CD4-positive, alpha-beta T cell treated with Interleukin-15 for 4 hours (primary cell): ENCODE data around the gene CEP72.
"Not testable (repeated sequence)": the region's sequence is repeated elsewhere in the genome, so short reads cannot be mapped to it uniquely, and the experiment has no call there.

ENCODE experiments used
- DNase-seq: peaks from one replicate; pipeline ENCODE4 v3.0.0-alpha.2; 2020; ENCODE audit warnings: low spot score

Gene CEP72

GRCh38 chr5:672329-673160 lies 60.4 kb downstream of the CEP72 start:
- peak; percentile 93 for DNase-seq

- no peak for DNase-seq
These were observed 61.2 kb downstream of the CEP72 start for GRCh38 chr5:673161-673830.

GRCh38 chr5:673831-674629 lies 61.9 kb downstream of the CEP72 start:
- no peak for DNase-seq

GRCh38 chr5:674630-675011 lies 62.5 kb downstream of the CEP72 start:
- DNase-seq, result no peak

- no peak for DNase-seq
These were observed 63.2 kb downstream of the CEP72 start for GRCh38 chr5:675111-675870.

- no peak for DNase-seq
These were observed 63.9 kb downstream of the CEP72 start for GRCh38 chr5:675871-676698.

GRCh38 chr5:676699-677076 lies 64.5 kb downstream of the CEP72 start:
- DNase-seq, result no peak

- no peak for DNase-seq
These were observed 65.3 kb downstream of the CEP72 start for GRCh38 chr5:677131-678101.

- DNase-seq, result not testable (repeated sequence)
These were observed 66.4 kb downstream of the CEP72 start for GRCh38 chr5:678521-678920.

- not testable (repeated sequence) for DNase-seq
These were observed 67.2 kb downstream of the CEP72 start for GRCh38 chr5:679166-679895.

GRCh38 chr5:680118-680795 lies 68.1 kb downstream of the CEP72 start:
- DNase-seq, result not testable (repeated sequence)

- DNase-seq, result not testable (repeated sequence)
These were observed 68.7 kb downstream of the CEP72 start for GRCh38 chr5:680836-681235.

GRCh38 chr5:681317-682191 lies 69.4 kb downstream of the CEP72 start:
- DNase-seq, result not testable (repeated sequence)

- DNase-seq, result not testable (repeated sequence)
These were observed 70.1 kb downstream of the CEP72 start for GRCh38 chr5:682216-682615.

GRCh38 chr5:682651-683358 lies 70.7 kb downstream of the CEP72 start:
- DNase-seq, result not testable (repeated sequence)

- no peak for DNase-seq
These were observed 71.7 kb downstream of the CEP72 start for GRCh38 chr5:683551-684481.
